Activated T-helper 2 cell treated with anti-CD3 and anti-CD28 coated beads, Interferon-gamma antibody, Interleukin-2, Interleukin-4, amounts not matched to agents 10 μg/mL and 5 μg/mL and 100 μg/mL, durations not matched to agents 14 hours and 24 hours and 36 hours (primary cell): Measurements from ENCODE around the gene SPECC1. TPM values are rescaled to one million over a fixed set of nuclear protein-coding genes. Genes with fewer than 3 reads are reported as not detected.

Experiments
- DNase-seq: peaks from one replicate; pipeline ENCODE4 v3.0.0; 2021; ENCODE audit warnings: low spot score
- H3K27ac Mint-ChIP-seq: one replicate; pipeline ENCODE4 v1.8.0; 2021; ENCODE audit warnings: mixed read lengths
- H3K27me3 Mint-ChIP-seq: one replicate; pipeline ENCODE4 v1.8.0; 2021; ENCODE audit warnings: low read depth, mixed read lengths
- H3K36me3 Mint-ChIP-seq: one replicate; pipeline ENCODE4 v1.8.0; 2021; ENCODE audit warnings: low read depth, mixed read lengths
- H3K4me1 Mint-ChIP-seq: one replicate; pipeline ENCODE4 v1.8.0; 2021; ENCODE audit warnings: low read depth, mixed read lengths
- H3K4me3 Mint-ChIP-seq: one replicate; pipeline ENCODE4 v1.8.0; 2021; ENCODE audit warnings: low read depth, mild to moderate bottlenecking, moderate library complexity, mixed read lengths
- H3K9me3 Mint-ChIP-seq: one replicate; pipeline ENCODE4 v1.8.0; 2021; ENCODE audit warnings: mixed read lengths
- intact Hi-C: fragments of 100-400 bp; cut with micrococcal nuclease; formaldehyde crosslinking; loops from one replicate; pipeline ENCODE4 v1.15.1; 2023
- total RNA-seq: library from RNA; stranded (reverse); gene quantifications from 2 replicates; pipeline ENCODE4 v1.2.3, GENCODE V29; 2022

SPECC1 gene
- total RNA-seq, 1 donor from 2014 or later, result 6.8 TPM

GRCh38 chr17:20121359-20122253 lies 112.4 kb downstream of the SPECC1 start:
- intact Hi-C loops, result loop anchor here (1.0 to 2.0 kb wide), 2 partner anchors 105 to 199 kb away; no protein-coding TSS in a partner anchor
- Mint-ChIP-seq H3K9me3 (no peaks in the 10 kb centered on the region), H3K27me3 (peaks cover 15% of the 10 kb centered on the region), H3K27ac (no peak overlapping the region), H3K4me1 (peaks cover 2% of the 10 kb centered on the region), H3K36me3 (no peaks in the 10 kb centered on the region), H3K4me3 (no peak overlapping the region)
- DNase-seq, result peak; percentile 32

GRCh38 chr17:20122254-20122879 lies 113.2 kb downstream of the SPECC1 start:
- H3K27me3 Mint-ChIP-seq, result peaks cover 14% of the 10 kb centered on the region
- H3K36me3 Mint-ChIP-seq, result no peaks in the 10 kb centered on the region
- no peaks in the 10 kb centered on the region for H3K4me1 Mint-ChIP-seq
- H3K27ac Mint-ChIP-seq, result no peak overlapping the region
- H3K9me3 Mint-ChIP-seq, result no peaks in the 10 kb centered on the region
- no peak overlapping the region for H3K4me3 Mint-ChIP-seq
- no peak for DNase-seq
- intact Hi-C loops, result no loop called here

DNA sequence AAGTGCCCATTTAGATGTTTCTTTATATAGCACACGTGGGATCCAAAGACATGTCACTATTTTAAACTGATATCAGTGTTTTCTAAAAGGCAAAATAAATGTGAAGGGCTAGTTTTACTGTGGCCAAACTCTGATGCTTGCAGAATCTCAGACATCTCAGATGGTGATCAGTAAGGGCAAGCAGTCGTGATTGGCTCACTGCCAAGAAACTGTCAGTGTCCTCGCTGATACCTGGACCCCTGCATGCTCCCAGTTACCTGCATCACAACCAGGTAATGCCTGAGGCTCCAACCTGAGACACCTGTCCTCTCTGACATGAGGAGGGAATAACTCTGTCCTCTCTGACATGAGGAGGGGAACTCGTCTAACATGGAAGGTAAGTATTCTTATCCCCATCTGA lies 114.0 kb downstream of the SPECC1 start:
- Mint-ChIP-seq H3K4me3 (no peak overlapping the region), H3K4me1 (no peaks in the 10 kb centered on the region), H3K9me3 (no peaks in the 10 kb centered on the region), H3K36me3 (no peaks in the 10 kb centered on the region), H3K27me3 (peaks cover 18% of the 10 kb centered on the region), H3K27ac (no peak overlapping the region)
- intact Hi-C loops, result no loop called here
- DNase-seq, result no peak

- Mint-ChIP-seq H3K36me3 (no peaks in the 10 kb centered on the region), H3K27ac (no peak overlapping the region), H3K4me1 (no peaks in the 10 kb centered on the region), H3K9me3 (no peaks in the 10 kb centered on the region), H3K27me3 (peaks cover 17% of the 10 kb centered on the region), H3K4me3 (no peak overlapping the region)
- DNase-seq, result no peak
- intact Hi-C loops, result no loop called here
Observed at GRCh38 chr17:20125724-20126123, 116.6 kb downstream of the SPECC1 start.

DNA sequence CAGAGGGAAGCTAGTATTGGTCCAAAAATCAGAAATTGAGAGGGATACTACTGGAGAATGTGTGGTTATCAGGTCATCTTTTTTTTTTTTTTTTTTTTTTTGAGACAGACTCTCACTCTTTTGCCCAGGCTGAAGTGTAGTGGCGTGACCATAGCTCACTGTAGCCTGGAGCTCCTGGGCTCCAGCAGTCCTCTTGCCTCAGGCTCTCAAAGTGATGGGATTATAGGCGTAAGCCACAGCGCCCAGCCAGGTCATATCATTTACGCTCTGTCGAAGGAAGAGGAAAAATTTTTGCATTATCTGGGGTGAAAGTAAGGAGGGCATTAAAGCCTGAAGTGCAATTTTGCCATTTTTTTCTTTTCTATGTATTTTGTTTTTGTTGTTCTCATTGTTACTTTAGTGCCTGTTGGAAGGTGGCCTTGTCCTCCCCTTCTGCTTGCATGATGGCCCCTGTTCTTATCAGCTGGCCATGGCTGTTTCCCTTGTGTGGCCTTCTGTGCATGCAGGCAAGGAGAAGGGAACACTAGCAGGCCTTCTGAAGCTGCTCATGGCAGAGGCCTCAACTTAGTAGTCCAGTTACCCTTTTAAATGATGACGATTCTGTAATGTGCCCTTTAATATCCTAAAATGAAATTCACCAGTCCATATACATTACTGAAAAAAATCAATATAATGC lies 118.3 kb downstream of the SPECC1 start:
- H3K4me3 Mint-ChIP-seq, result no peak overlapping the region
- H3K4me1 Mint-ChIP-seq, result no peaks in the 10 kb centered on the region
- no peaks in the 10 kb centered on the region for H3K9me3 Mint-ChIP-seq
- DNase-seq, result no peak
- H3K36me3 Mint-ChIP-seq, result no peaks in the 10 kb centered on the region
- intact Hi-C loops, result no loop called here
- H3K27ac Mint-ChIP-seq, result no peak overlapping the region
- H3K27me3 Mint-ChIP-seq, result peaks cover 16% of the 10 kb centered on the region

GRCh38 chr17:20128036-20128667 lies 119.0 kb downstream of the SPECC1 start:
- H3K27ac Mint-ChIP-seq, result no peak overlapping the region
- H3K4me1 Mint-ChIP-seq, result no peaks in the 10 kb centered on the region
- H3K4me3 Mint-ChIP-seq, result no peak overlapping the region
- DNase-seq, result no peak
- H3K36me3 Mint-ChIP-seq, result no peaks in the 10 kb centered on the region
- peaks cover 18% of the 10 kb centered on the region for H3K27me3 Mint-ChIP-seq
- intact Hi-C loops, result no loop called here
- no peaks in the 10 kb centered on the region for H3K9me3 Mint-ChIP-seq

GRCh38 chr17:20133517-20133916 lies 124.4 kb downstream of the SPECC1 start:
- H3K27me3 Mint-ChIP-seq, result peaks cover 9% of the 10 kb centered on the region
- H3K4me1 Mint-ChIP-seq, result no peaks in the 10 kb centered on the region
- H3K27ac Mint-ChIP-seq, result no peak overlapping the region
- no peaks in the 10 kb centered on the region for H3K9me3 Mint-ChIP-seq
- intact Hi-C loops, result no loop called here
- no peak for DNase-seq
- no peak overlapping the region for H3K4me3 Mint-ChIP-seq
- H3K36me3 Mint-ChIP-seq, result no peaks in the 10 kb centered on the region

- no peaks in the 10 kb centered on the region for H3K36me3 Mint-ChIP-seq
- no peak overlapping the region for H3K27ac Mint-ChIP-seq
- H3K4me3 Mint-ChIP-seq, result no peak overlapping the region
- H3K27me3 Mint-ChIP-seq, result peaks cover 7% of the 10 kb centered on the region
- no peak for DNase-seq
- H3K4me1 Mint-ChIP-seq, result no peaks in the 10 kb centered on the region
- no peaks in the 10 kb centered on the region for H3K9me3 Mint-ChIP-seq
- intact Hi-C loops, result no loop called here
Observed at GRCh38 chr17:20141198-20141972, 132.2 kb downstream of the SPECC1 start.

DNA sequence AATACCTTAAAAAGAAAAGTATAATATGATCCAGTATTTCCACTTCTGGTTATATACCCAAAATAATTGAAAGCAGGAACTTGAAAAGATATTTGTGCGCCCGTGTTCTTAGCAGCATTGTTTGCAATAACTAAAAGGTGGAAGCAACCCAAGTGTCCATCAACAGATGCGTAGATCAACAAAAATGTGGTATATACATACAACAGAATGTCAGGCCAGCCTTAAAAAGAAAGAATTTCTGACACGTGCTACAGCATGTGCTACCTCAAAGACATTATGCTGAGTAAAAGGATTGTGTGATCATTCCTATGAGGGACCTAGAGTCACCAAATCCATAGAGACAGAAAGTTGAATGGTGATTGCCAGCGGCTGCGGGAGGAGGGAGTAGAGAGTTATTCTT lies 133.1 kb downstream of the SPECC1 start:
- intact Hi-C loops, result no loop called here
- no peak overlapping the region for H3K27ac Mint-ChIP-seq
- DNase-seq, result no peak
- no peaks in the 10 kb centered on the region for H3K36me3 Mint-ChIP-seq
- no peaks in the 10 kb centered on the region for H3K9me3 Mint-ChIP-seq
- no peak overlapping the region for H3K4me3 Mint-ChIP-seq
- no peaks in the 10 kb centered on the region for H3K4me1 Mint-ChIP-seq
- peaks cover 4% of the 10 kb centered on the region for H3K27me3 Mint-ChIP-seq

DNA sequence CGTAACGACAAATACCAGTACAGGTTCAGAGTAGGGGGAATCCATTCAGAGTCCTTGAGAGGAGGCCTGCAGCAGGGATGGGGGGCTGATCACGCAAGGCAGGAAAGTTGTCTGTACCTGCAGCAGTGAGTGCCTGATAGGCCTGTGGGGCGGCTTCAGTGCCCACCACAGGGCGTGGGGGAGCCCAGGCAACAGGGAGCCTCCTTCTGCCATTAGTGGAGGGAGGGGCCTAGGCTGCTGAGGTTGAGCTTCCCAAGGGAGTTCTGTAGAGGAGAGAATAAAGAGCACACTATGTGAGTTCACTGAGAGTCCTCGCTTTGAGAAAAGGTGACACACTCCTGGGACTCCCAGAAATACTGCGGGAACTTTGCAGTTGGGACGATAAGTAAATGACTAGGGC lies 134.6 kb downstream of the SPECC1 start:
- no peaks in the 10 kb centered on the region for H3K9me3 Mint-ChIP-seq
- no peaks in the 10 kb centered on the region for H3K36me3 Mint-ChIP-seq
- intact Hi-C loops, result no loop called here
- no peaks in the 10 kb centered on the region for H3K4me1 Mint-ChIP-seq
- H3K4me3 Mint-ChIP-seq, result no peak overlapping the region
- no peak overlapping the region for H3K27ac Mint-ChIP-seq
- peaks cover 4% of the 10 kb centered on the region for H3K27me3 Mint-ChIP-seq
- no peak for DNase-seq

- Mint-ChIP-seq H3K4me3 (no peak overlapping the region), H3K27me3 (peaks cover 4% of the 10 kb centered on the region), H3K27ac (no peak overlapping the region)
Observed at GRCh38 chr17:20145567-20145966, 136.4 kb downstream of the SPECC1 start.

DNA sequence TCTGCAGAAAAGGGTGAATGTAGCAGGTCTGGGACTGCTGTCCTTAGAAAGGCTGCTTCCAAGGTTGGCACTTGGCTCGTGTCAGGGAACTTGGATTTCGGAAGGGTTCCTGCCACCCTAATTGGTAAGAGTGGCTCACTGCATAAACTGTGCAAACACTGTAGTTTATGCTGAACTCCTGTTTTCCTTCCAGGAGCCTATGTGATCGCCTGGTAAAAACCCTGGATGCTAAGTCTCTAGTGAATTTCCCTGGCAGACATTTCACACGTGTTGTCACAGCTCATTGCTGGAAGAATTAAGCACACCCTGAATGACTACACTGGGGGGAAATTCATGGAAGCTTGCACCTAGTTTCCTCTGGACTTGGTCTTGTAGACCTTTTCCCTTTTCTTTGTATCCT lies 140.1 kb downstream of the SPECC1 start:
- Mint-ChIP-seq H3K9me3 (no peaks in the 10 kb centered on the region), H3K4me1 (no peaks in the 10 kb centered on the region), H3K36me3 (no peaks in the 10 kb centered on the region), H3K27me3 (no peaks in the 10 kb centered on the region), H3K27ac (no peak overlapping the region), H3K4me3 (no peak overlapping the region)
- no peak for DNase-seq
- intact Hi-C loops, result no loop called here

More at GRCh38 chr17:20145567-20145966, 136.4 kb downstream of the SPECC1 start:
- Mint-ChIP-seq H3K36me3 (no peaks in the 10 kb centered on the region), H3K4me1 (no peaks in the 10 kb centered on the region), H3K9me3 (no peaks in the 10 kb centered on the region)
- DNase-seq, result no peak
- intact Hi-C loops, result no loop called here
